ENCODE results near the gene ITGA4.

The ITGA4 gene

GRCh38 chr2:181485638-181485946 is 28.4 kb downstream of the ITGA4 start:
- Histone ChIP-seq H4K20me1 (ENCODE audit: low read depth, low read length) (no peaks in the 10 kb centered on the region), H3K27me3 (ENCODE audit: low read length) (no peaks in the 10 kb centered on the region), H3K9me2 (replicated peaks; ENCODE audit: insufficient read depth, low read length) (no peaks in the 10 kb centered on the region), H2AFZ (ENCODE audit: low read depth, low read length, severe bottlenecking) (no peak overlapping the region), H3K4me2 (ENCODE audit: low read depth, low read length, poor library complexity, severe bottlenecking) (no peak overlapping the region), H3K79me2 (ENCODE audit: insufficient read depth, low read length) (no peaks in the 10 kb centered on the region; the same call in 1 of the 2 replicates), H3K9ac (ENCODE audit: low read length) (no peak overlapping the region), H3K36me3 (ENCODE audit: low read length) (peaks cover 59% of the 10 kb centered on the region), H3K9me3 (ENCODE audit: insufficient read depth, low read length) (no peaks in the 10 kb centered on the region), H3K27ac (ENCODE audit: low read depth, low read length) (no peak overlapping the region), H3F3A (ENCODE audit: insufficient read depth) (no peaks in the 10 kb centered on the region), H3K4me3 (ENCODE audit: insufficient read depth, low read length, poor library complexity, severe bottlenecking) (no peak overlapping the region)
- TF ChIP-seq EZH2phosphoT487 (conservative IDR thresholded peaks at IDR 0.05; ENCODE audit: low read length) (no peak), CTCF (IDR thresholded peaks at IDR 0.05; ENCODE audit: insufficient read depth, low read length, poor library complexity, severe bottlenecking) (no peak)

GRCh38 chr2:181499231-181499630 is 42.0 kb downstream of the ITGA4 start:
- TF ChIP-seq EZH2phosphoT487 (conservative IDR thresholded peaks at IDR 0.05; ENCODE audit: low read length) = no peak
- no peak for TF ChIP-seq CTCF (IDR thresholded peaks at IDR 0.05; ENCODE audit: insufficient read depth, low read length, poor library complexity, severe bottlenecking)
- H4K20me1 ChIP-seq (ENCODE audit: low read depth, low read length) = no peaks in the 10 kb centered on the region
- no peaks in the 10 kb centered on the region for H3K79me2 ChIP-seq (ENCODE audit: insufficient read depth, low read length)

GRCh38 chr2:181500201-181500600 is 43.0 kb downstream of the ITGA4 start:
- H3K9me3 ChIP-seq (ENCODE audit: insufficient read depth, low read length) = no peaks in the 10 kb centered on the region
- no peak overlapping the region for H3K27ac ChIP-seq (ENCODE audit: low read depth, low read length)
- no peaks in the 10 kb centered on the region for H3K79me2 ChIP-seq (ENCODE audit: insufficient read depth, low read length)
- H3K9ac ChIP-seq (ENCODE audit: low read length) = no peak overlapping the region
- H3K4me2 ChIP-seq (ENCODE audit: low read depth, low read length, poor library complexity, severe bottlenecking) = no peak overlapping the region
- no peaks in the 10 kb centered on the region for H3F3A ChIP-seq (ENCODE audit: insufficient read depth)
- no peaks in the 10 kb centered on the region for H3K9me2 ChIP-seq (replicated peaks; ENCODE audit: insufficient read depth, low read length)
- TF ChIP-seq CTCF (IDR thresholded peaks at IDR 0.05; ENCODE audit: insufficient read depth, low read length, poor library complexity, severe bottlenecking) (no peak), EZH2phosphoT487 (conservative IDR thresholded peaks at IDR 0.05; ENCODE audit: low read length) (no peak)
- H4K20me1 ChIP-seq (ENCODE audit: low read depth, low read length) = no peaks in the 10 kb centered on the region
- no peak overlapping the region for H3K4me3 ChIP-seq (ENCODE audit: insufficient read depth, low read length, poor library complexity, severe bottlenecking)
- no peak overlapping the region for H2AFZ ChIP-seq (ENCODE audit: low read depth, low read length, severe bottlenecking)
- no peaks in the 10 kb centered on the region for H3K27me3 ChIP-seq (ENCODE audit: low read length)
- peaks cover 42% of the 10 kb centered on the region for H3K36me3 ChIP-seq (ENCODE audit: low read length)

More at GRCh38 chr2:181499231-181499630, 42.0 kb downstream of the ITGA4 start:
- Histone ChIP-seq H3K36me3 (ENCODE audit: low read length) (peaks cover 44% of the 10 kb centered on the region), H3K27ac (ENCODE audit: low read depth, low read length) (no peak overlapping the region), H2AFZ (ENCODE audit: low read depth, low read length, severe bottlenecking) (no peak overlapping the region), H3K27me3 (ENCODE audit: low read length) (no peaks in the 10 kb centered on the region), H3K9me2 (replicated peaks; ENCODE audit: insufficient read depth, low read length) (no peaks in the 10 kb centered on the region), H3F3A (ENCODE audit: insufficient read depth) (no peaks in the 10 kb centered on the region), H3K4me2 (ENCODE audit: low read depth, low read length, poor library complexity, severe bottlenecking) (no peak overlapping the region), H3K9ac (ENCODE audit: low read length) (no peak overlapping the region), H3K9me3 (ENCODE audit: insufficient read depth, low read length) (no peaks in the 10 kb centered on the region), H3K4me3 (ENCODE audit: insufficient read depth, low read length, poor library complexity, severe bottlenecking) (no peak overlapping the region)

GRCh38 chr2:181515719-181516118 is 58.5 kb downstream of the ITGA4 start:
- H3F3A ChIP-seq (ENCODE audit: insufficient read depth) = no peaks in the 10 kb centered on the region
- no peak overlapping the region for H3K27ac ChIP-seq (ENCODE audit: low read depth, low read length)
- H3K79me2 ChIP-seq (ENCODE audit: insufficient read depth, low read length) = no peaks in the 10 kb centered on the region
- H3K4me3 ChIP-seq (ENCODE audit: insufficient read depth, low read length, poor library complexity, severe bottlenecking) = no peak overlapping the region
- H3K4me2 ChIP-seq (ENCODE audit: low read depth, low read length, poor library complexity, severe bottlenecking) = no peak overlapping the region
- TF ChIP-seq EZH2phosphoT487 (conservative IDR thresholded peaks at IDR 0.05; ENCODE audit: low read length) (no peak), CTCF (IDR thresholded peaks at IDR 0.05; ENCODE audit: insufficient read depth, low read length, poor library complexity, severe bottlenecking) (no peak)
- no peaks in the 10 kb centered on the region for H3K27me3 ChIP-seq (ENCODE audit: low read length)
- no peaks in the 10 kb centered on the region for H3K9me2 ChIP-seq (replicated peaks; ENCODE audit: insufficient read depth, low read length)
- no peaks in the 10 kb centered on the region for H4K20me1 ChIP-seq (ENCODE audit: low read depth, low read length)
- H3K9me3 ChIP-seq (ENCODE audit: insufficient read depth, low read length) = no peaks in the 10 kb centered on the region
- H2AFZ ChIP-seq (ENCODE audit: low read depth, low read length, severe bottlenecking) = no peak overlapping the region
- H3K36me3 ChIP-seq (ENCODE audit: low read length) = peaks cover 33% of the 10 kb centered on the region
- no peak overlapping the region for H3K9ac ChIP-seq (ENCODE audit: low read length)

All from SU-DHL-6 (cell line).